Measurements from ENCODE around the gene TTBK2.
"Not testable (repeated sequence)": the region's sequence is repeated elsewhere in the genome, so short reads cannot be mapped to it uniquely, and the experiment has no call there.

The TTBK2 gene

DNA sequence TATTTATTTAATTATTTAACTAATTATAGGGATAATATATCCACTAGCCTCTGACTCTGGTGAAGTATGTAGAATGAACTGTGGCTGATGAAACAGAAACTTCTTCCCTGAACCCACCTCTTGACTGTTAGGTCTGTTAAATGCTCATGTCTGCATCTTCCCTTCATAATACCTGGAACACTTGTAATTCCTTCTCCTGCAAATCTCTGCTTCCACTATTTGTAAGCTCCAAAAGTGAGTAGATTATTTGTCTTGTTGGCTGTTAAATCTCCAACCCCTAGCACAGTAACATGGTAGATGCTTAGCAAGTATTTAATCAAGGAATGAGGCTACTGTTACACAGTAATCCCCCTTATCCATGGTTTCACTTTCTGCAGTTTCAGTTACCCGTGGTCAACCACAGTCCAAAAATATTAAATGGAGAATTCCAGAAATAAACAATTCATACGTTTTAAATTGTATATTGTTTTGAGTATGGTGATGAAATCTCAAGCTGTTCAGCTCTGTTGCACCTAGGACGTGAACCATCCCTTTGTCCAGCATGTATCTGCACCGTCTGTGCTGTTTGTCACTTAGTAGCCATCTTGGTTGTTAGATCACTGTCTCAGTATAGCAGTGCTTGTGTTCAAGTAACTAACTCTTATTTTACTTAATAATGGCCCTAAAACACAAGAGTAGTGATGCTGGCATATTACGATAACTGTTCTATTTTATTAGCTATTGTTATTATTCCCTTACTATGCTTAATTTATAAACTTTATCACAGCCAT is 5.7 kb downstream of the TTBK2 start:
- DNase-seq = peak; percentile 32
- in situ Hi-C loops (cut with HindIII; ENCODE audit: low pct_ligation_motif_present, low pct_unique_long_range_greater_than_20kb, low sequenced_read_pairs) = no loop called here

DNA sequence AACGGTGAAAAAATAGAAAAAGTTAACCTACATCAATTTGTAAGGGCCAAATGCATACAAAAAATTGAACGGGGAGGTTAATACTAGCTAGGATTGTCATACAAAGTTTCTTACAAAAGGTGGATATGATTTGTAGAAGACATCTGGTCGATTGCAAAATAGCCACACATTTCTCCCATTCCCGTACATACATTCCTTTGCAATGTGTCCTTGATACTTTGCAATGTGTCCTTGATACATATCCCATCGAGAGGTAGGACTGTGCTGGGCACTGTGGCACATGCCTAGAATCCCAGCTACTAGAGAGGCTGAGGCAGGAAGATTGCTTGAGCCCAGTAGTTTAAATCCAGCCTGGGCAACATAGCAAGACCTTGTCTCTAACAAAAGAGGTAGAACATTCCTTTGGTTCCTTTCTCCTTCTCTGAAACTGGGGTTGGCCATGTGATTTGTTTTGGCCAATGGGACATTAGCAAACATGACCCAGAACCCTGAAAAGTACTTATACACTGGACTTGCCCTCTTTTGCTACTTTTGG is 9.5 kb downstream of the TTBK2 start:
- DNase-seq = no peak
- in situ Hi-C loops (cut with HindIII; ENCODE audit: low pct_ligation_motif_present, low pct_unique_long_range_greater_than_20kb, low sequenced_read_pairs) = no loop called here

DNA sequence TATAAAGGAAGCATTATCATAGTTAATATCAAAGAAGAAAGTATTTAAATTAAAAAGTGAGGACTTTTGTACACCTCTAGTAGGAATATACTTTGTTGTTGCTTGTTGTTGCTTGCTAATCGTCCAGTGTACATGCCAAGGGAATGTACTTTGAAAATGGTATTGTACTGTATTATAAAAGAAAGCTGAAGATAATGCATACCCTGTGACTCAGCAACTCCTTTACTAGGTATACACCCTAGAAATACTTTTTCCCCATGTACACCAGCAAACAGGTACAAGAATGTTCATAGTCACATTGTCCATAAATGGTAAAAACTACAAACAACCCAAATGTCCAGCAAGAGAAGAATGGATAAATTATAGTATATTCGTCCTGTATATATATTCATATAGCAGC is 12.0 kb downstream of the TTBK2 start:
- in situ Hi-C loops (cut with HindIII; ENCODE audit: low pct_ligation_motif_present, low pct_unique_long_range_greater_than_20kb, low sequenced_read_pairs) = no loop called here
- DNase-seq = no peak

DNA sequence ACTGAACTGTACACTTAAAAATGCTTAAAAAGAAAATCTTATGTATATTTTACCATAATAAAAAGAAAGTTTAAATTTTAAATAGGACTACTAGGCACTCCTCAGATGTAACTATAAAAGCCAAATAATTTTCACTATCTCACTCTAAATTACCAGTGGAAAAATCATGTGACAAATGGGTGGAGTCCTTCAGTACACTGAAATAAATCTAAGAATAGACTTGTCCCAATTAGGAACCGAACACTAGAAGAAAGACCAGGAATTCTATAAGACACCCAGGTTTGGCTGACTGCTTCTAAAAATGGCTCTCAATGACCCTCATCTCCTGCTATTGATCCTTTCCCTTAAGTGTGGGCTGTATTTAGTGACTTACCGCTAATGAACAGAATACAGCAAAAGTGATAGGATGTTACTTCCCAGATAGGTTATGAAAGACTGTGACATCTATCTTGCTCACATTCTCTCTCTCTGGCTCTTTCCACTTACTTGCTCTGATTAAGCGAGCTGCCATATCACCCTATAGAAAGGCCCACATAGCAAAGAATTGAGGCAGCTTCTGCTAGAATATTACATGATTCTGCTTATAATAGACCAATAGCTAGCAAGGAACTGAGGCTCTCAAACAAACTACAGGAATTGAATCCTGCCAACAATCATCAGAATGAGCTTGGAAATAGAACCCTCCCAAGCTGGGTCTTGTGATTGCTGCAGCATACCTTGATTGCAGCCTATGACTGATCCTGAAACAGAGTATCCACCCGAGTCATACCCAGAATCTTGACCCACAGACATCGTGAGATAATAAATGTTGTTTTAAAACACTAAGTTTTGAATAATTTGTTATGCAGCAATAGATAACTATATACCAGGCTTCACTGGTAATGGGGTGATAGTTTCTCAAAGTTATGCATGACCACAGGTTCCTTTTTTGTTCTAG is 16.9 kb downstream of the TTBK2 start:
- no peak for DNase-seq
- in situ Hi-C loops (cut with HindIII; ENCODE audit: low pct_ligation_motif_present, low pct_unique_long_range_greater_than_20kb, low sequenced_read_pairs) = no loop called here

DNA sequence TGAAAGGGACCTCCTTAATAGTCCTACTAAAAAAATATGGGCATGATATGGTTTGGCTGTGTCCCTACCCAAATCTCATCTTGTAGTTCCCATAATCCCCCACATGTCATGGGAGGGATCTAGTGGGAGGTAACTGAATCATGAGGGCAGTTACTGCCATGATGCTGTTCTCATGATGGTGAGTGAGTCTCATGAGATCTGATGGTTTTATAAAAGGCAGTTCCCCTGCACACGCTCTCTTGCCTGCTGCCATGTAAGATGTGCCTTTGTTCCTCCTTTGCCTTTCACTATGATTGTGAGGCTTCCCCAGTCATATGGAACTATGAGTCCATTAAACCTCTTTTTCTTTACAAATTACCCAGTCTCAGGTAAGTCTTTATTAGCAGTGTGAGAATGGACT is 26.7 kb downstream of the TTBK2 start:
- DNase-seq = not testable (repeated sequence)

DNA sequence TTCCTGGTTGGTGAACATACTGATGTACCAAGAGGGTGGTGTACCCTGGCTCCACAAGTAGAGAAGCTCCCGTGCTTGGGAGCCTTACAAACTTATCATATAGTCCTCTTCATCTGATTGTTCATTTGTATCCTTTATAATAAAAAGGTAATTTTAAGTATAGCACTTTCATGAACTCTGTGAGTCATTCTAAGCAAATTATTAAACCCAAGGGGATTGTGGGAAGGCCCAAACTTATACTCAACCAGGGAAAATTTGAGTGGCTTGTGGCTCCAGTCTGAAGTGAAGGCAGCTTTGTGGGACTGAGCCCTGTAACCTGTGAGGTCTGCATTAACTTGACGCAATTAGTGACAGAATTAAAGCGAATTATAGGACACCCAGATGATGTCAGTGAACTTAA is 29.0 kb downstream of the TTBK2 start:
- in situ Hi-C loops (cut with HindIII; ENCODE audit: low pct_ligation_motif_present, low pct_unique_long_range_greater_than_20kb, low sequenced_read_pairs) = no loop called here
- DNase-seq = peak; percentile 26

More for the DNA sequence above, 26.7 kb downstream of the TTBK2 start:
- in situ Hi-C loops (cut with HindIII; ENCODE audit: low pct_ligation_motif_present, low pct_unique_long_range_greater_than_20kb, low sequenced_read_pairs) = not testable (repeated sequence)

DNA sequence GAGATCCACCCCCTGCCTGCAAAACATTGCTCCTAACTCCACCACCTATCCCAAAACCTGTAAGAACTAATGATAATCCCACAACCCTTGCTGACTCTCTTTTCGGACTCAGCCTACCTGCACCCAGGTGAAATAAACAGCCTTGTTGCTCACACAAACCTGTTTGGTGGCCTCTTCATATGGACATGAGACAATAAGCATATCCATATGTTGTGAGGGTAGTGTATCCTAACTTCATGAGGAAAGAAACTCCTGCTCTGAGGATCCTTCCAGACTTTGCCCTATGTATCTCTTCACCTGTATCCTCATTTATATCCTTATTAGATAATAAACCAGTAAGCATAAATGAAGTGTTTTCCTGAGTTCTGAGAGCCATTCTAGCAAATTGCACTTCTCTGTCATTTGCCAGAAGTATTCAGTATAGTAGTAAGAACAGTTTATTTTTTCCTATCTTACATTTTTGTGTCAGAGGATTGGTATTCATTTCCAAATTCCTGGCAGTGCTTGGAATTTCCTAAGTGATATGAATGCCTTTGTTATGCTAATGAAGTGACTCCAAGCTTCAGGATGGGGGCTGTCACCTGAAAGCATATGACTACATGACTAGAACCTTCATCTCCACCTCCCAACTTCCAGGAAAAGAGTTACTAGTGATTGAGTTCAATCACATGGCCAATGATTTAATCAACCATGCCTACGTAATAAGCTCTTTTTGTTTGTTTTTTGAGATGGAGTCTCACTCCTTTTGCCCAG is 30.2 kb downstream of the TTBK2 start:
- in situ Hi-C loops (cut with HindIII; ENCODE audit: low pct_ligation_motif_present, low pct_unique_long_range_greater_than_20kb, low sequenced_read_pairs) = no loop called here

DNA sequence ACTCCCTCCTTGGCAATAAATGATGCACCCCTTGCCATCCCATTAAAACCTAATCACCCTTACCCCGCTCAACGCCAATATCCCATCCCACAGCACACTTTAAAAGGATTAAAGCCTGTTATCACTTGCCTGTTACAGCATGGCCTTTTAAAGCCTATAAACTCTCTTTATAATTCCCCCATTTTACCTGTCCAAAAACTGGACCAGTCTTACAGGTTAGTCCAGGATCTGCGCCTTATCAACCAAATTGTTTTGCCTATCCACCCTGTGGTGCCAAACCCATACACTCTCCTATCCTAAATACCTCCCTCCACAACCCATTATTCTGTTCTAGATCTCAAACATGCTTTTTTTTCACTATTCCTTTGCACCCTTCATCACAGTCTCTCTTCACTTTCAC is 33.2 kb downstream of the TTBK2 start:
- DNase-seq; in situ Hi-C loops (cut with HindIII; ENCODE audit: low pct_ligation_motif_present, low pct_unique_long_range_greater_than_20kb, low sequenced_read_pairs): not testable (repeated sequence)

More for the DNA sequence above, 30.2 kb downstream of the TTBK2 start:
- peak; percentile 67 for DNase-seq

DNA sequence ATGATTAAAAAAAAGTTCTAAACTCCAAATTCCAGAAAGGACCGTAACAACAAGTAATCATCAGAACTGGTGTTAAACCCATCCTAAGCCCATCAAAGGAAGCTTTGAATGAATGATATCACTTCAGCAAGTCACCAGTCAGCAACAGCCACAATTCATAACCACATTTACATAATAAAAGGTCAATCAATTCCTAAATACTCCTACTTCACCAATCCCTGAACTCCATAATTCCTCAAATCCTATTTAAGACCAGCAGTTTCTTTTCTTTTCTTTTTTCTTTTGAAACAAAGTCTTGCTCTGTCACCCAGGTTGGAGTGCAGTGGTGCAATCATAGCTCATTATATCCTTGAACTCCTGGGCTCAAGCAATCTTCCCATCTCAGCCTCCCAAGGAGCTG is 40.5 kb downstream of the TTBK2 start:
- no peak for DNase-seq
- in situ Hi-C loops (cut with HindIII; ENCODE audit: low pct_ligation_motif_present, low pct_unique_long_range_greater_than_20kb, low sequenced_read_pairs) = no loop called here

DNA sequence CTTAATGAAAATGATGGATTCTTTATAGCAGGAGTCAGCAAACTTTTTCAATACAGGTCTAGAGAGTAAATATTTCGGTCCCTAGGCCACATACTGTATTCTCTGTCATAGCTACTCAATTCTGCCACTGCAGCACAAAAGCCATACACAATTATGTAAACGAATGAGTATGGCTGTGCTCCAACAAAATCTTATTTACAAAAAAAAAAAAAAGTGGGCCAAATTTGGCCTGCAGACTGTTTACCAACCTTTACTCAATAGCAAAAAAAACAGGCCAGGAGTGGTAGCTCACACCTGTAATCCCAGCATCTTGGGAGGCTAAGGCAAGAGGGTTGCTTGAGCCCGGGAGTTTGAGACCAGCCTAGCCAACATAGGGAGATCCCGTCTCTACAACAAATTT is 41.1 kb downstream of the TTBK2 start:
- no peak for DNase-seq
- in situ Hi-C loops (cut with HindIII; ENCODE audit: low pct_ligation_motif_present, low pct_unique_long_range_greater_than_20kb, low sequenced_read_pairs) = no loop called here

DNA sequence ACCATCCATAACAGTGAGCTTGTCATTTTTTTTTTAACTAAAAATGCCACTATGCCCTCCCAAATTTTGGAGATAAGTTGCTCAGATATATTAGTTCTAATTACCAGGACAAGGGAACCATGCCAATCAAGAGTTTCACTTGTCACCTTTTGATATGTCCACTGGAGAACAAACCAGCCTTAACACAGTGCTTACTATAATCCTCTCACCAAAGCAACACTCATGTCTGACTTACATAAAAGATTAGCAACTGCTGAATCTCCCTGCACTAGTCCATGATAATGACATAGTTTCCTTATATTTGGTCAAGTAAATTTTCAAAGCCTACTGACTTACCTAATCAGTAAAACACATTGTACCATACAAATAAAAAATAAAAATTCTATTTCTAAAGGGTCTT is 44.4 kb downstream of the TTBK2 start:
- in situ Hi-C loops (cut with HindIII; ENCODE audit: low pct_ligation_motif_present, low pct_unique_long_range_greater_than_20kb, low sequenced_read_pairs) = no loop called here
- DNase-seq = no peak

DNA sequence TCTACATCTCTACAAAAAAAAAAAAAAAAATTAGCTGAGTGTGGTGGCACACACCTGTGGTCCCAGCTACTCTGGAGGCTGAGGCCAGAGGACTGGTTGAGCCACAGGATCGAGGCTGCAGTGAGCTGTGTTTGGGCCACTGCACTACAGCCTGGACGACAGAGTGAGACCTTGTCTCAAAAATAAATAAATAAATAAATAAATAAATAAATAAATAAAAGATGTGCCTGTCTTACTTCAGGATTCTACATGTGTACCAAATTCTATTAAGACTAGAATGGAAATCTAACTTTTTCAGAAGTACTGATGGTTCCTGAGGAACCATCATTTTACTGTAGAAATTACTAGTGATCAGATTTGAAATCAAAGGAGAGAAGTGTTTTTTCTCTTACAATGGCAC is 51.9 kb downstream of the TTBK2 start:
- DNase-seq = no peak
- in situ Hi-C loops (cut with HindIII; ENCODE audit: low pct_ligation_motif_present, low pct_unique_long_range_greater_than_20kb, low sequenced_read_pairs) = no loop called here

DNA sequence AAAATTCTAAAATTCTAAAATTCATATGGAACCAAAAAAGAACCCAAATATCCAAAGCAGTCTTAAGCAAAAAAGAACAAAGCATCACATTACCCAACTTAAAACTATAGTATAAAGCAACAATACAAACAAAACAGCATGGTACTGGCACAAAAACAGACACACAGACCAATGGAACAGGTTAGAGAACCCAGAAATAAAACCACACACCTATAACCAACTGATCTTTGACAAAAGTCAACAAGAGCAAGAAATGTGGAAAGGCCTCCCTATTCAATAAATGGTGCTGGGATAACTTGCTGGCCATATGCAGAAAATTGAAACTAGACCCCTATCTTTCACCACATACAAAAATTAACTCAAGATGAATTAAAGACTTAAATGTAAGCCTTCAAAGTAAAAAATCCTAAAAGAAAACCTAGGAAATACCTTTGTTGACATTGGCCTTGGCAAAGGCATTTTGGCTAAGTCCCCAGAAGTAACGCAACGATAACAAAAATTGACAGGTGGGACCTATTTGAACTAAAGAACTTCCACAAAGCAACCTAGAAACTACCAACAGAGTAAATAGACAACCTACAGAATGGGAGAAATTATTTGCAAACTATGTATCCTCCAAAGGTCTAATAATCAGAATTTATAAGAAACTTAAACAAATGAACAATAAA is 56.9 kb downstream of the TTBK2 start:
- in situ Hi-C loops (cut with HindIII; ENCODE audit: low pct_ligation_motif_present, low pct_unique_long_range_greater_than_20kb, low sequenced_read_pairs) = no loop called here
- DNase-seq = no peak

DNA sequence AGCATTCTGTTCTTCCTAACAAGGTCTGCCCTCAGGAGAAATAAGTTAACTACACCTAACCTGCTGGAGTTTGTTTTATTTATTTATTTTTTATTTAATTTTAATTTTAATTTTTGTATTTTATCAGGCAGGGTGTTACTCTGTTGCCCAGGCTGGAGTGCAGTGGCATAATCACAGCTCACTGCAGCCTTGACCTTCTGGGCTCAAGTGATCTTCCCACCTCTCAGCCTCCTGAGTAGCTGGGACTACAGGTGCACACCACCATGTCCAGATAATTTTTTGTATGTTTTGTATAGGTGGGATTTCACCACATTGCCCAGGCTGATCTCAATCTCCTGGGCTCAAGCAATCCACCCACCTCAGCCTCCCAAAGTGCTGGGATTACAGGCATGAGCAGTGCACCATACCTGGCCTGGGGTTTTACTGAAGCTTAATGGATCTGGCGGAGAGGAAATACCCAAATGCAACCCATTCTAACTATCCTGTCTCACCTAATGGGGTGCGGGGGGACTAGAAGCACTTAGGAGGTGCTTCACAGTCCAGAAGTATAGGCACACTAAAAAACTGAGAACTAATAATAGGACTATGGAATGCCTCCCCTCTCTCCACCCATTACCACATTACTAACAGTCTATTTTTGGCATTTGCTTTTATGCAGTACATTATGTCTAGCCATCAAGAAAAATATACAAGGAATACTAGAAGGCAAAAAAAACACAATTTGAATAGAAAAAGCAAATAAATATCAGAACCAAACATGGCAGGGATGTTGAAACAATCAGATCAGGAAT is 61.4 kb downstream of the TTBK2 start:
- no peak for DNase-seq
- in situ Hi-C loops (cut with HindIII; ENCODE audit: low pct_ligation_motif_present, low pct_unique_long_range_greater_than_20kb, low sequenced_read_pairs) = no loop called here

DNA sequence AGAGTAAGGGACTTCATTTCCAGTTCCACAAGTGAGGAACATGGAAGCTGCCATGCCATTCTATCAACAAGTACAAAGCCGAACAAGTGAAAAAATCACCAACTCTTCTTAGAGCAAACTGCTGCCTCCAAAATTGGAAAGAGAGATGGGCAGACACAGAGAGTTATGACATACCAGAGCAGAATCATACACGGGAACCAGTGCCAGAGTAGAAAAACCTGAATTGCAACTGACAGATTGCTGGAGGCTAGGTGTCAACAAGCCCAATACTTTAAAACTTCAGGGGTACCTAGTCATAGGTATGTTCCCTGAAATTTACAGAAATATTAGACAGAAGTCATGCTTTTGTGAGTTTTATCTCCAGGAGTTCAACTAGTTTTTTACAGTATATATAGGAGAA is 62.0 kb downstream of the TTBK2 start:
- in situ Hi-C loops (cut with HindIII; ENCODE audit: low pct_ligation_motif_present, low pct_unique_long_range_greater_than_20kb, low sequenced_read_pairs) = no loop called here
- no peak for DNase-seq

DNA sequence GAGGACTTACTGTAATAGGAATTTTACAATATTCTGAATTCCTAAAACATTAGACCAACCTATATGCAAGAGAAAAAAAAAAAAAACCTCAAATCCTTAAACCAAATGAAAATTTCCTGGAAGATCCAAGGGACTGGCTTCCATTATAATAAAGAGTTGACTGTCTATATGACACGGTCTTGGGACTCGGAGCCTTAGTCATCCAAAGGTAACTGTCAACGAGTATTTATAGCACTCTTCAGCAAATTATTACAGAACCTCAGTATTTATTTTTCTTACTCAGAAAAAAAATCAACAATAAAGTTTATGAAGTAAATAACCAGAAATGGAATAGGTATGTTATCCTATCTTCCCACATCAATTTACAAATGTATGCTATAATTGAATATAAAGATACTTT is 66.0 kb downstream of the TTBK2 start:
- in situ Hi-C loops (cut with HindIII; ENCODE audit: low pct_ligation_motif_present, low pct_unique_long_range_greater_than_20kb, low sequenced_read_pairs) = no loop called here
- DNase-seq = no peak

DNA sequence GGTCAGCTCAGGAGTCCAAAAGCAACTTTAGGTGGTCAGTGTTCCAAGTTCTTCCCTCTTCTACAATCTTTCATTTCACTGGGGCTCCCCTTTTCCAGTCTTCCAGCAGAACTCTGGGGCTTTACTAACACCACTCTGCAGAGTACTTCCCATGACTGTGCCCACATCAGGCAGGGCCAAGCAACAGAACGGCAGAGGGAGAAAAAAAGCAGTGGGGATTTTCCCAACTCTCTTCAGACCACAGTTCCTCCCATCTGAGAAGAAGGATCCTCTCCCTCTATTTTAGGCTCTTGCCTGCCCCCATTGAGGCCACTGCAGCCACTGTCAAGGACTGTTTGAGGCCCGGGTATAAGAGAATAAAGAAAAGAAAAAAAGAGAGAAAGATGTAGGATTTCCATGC is 70.7 kb downstream of the TTBK2 start:
- in situ Hi-C loops (cut with HindIII; ENCODE audit: low pct_ligation_motif_present, low pct_unique_long_range_greater_than_20kb, low sequenced_read_pairs) = no loop called here
- no peak for DNase-seq

DNA sequence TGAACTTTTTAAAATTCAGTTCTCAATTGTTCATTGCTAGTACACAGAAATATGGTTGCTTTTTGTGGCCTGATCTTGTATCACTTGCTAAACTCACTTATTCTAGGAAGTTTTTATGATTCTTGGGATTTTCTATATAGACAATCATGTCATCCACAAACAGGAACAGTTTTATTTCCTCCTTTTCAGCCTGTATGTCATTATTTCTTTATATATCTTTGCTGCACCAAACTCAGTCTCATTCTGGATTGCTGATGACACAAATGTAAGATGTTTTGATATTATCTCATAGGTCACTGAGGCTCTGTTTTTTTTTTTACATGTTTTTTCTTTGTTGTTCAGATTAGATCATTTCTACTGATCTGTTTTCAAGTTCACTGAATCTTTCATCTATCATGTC is 71.7 kb downstream of the TTBK2 start:
- in situ Hi-C loops (cut with HindIII; ENCODE audit: low pct_ligation_motif_present, low pct_unique_long_range_greater_than_20kb, low sequenced_read_pairs) = no loop called here
- DNase-seq = no peak

All from ACHN (cell line).